ENCODE data around the gene HCN1. TPM values are rescaled to one million over a fixed set of nuclear protein-coding genes. Genes with fewer than 3 reads are reported as not detected.

Gene HCN1
- polyA plus RNA-seq, 2 of the 4 experiments (the other 2 are of a cell fraction): not detected

DNA sequence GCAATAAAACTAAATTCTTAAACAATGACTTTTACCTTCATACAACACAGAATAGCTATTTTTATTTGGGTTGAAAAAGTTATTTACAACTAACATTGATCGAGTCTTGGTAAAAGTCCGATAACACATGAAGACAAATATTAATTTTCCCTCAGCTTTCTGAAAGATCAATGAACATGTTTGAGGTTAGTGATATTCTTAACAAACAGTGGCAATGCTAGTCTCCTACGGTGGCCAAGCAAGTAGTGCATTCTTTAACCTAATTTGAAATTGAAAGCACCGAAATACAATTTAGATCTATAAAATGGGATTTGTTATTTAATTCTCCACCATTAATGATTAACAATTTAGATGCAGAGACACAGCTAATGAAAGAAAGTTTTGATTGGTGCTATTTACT, 435.1 kb downstream of the HCN1 start:
- H3K9me3 ChIP-seq: no peaks in the 10 kb centered on the region
- no peak overlapping the region for H3K27ac ChIP-seq
- TF ChIP-seq, protein P1, sequence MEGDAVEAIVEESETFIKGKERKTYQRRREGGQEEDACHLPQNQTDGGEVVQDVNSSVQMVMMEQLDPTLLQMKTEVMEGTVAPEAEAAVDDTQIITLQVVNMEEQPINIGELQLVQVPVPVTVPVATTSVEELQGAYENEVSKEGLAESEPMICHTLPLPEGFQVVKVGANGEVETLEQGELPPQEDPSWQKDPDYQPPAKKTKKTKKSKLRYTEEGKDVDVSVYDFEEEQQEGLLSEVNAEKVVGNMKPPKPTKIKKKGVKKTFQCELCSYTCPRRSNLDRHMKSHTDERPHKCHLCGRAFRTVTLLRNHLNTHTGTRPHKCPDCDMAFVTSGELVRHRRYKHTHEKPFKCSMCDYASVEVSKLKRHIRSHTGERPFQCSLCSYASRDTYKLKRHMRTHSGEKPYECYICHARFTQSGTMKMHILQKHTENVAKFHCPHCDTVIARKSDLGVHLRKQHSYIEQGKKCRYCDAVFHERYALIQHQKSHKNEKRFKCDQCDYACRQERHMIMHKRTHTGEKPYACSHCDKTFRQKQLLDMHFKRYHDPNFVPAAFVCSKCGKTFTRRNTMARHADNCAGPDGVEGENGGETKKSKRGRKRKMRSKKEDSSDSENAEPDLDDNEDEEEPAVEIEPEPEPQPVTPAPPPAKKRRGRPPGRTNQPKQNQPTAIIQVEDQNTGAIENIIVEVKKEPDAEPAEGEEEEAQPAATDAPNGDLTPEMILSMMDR (IDR thresholded peaks at IDR 0.05): no peak
- TF ChIP-seq NR3C1 (IDR thresholded peaks at IDR 0.05): no peak
- no peak for TF ChIP-seq BHLHE40 (IDR thresholded peaks at IDR 0.05; ENCODE audit: low read depth, low read length)
- no peak for TF ChIP-seq CHD2 (IDR thresholded peaks at IDR 0.05; ENCODE audit: low read length, partially characterized antibody)
- TF ChIP-seq KDM5A (IDR thresholded peaks at IDR 0.05): no peak
- no peak for TF ChIP-seq EHF (CRISPR knock-in tag; IDR thresholded peaks at IDR 0.05)
- TF ChIP-seq RARB (CRISPR knock-in tag; IDR thresholded peaks at IDR 0.05): no peak
- no peak for TF ChIP-seq ESRRA (IDR thresholded peaks at IDR 0.05; ENCODE audit: borderline replicate concordance, low read length)
- TF ChIP-seq, protein P2, sequence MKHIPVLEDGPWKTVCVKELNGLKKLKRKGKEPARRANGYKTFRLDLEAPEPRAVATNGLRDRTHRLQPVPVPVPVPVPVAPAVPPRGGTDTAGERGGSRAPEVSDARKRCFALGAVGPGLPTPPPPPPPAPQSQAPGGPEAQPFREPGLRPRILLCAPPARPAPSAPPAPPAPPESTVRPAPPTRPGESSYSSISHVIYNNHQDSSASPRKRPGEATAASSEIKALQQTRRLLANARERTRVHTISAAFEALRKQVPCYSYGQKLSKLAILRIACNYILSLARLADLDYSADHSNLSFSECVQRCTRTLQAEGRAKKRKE (CRISPR knock-in tag; IDR thresholded peaks at IDR 0.05; ENCODE audit: low read depth): no peak
- TF ChIP-seq PHF8 (IDR thresholded peaks at IDR 0.05; ENCODE audit: borderline replicate concordance, low read depth): no peak
- TF ChIP-seq CBX8 (IDR thresholded peaks at IDR 0.05): no peak
- TF ChIP-seq SREBF2 (IDR thresholded peaks at IDR 0.05): no peak
- TF ChIP-seq FOXS1 (CRISPR knock-in tag; IDR thresholded peaks at IDR 0.05): no peak
- no peak for TF ChIP-seq POLR2A (IDR thresholded peaks at IDR 0.05; ENCODE audit: low read length)
- ChIA-PET POLR2A (no interaction called here), CTCF (no interaction called here)
- no peaks in the 10 kb centered on the region for H3K4me1 ChIP-seq
- H3K4me3 ChIP-seq: no peak overlapping the region
- no peak for FAIRE-seq
- no peak for DNase-seq (ENCODE audit: low read depth in 1 of 2, low spot score in 1 of 2)
- no peak for ATAC-seq
- WGBS (ENCODE audit: missing lambda C conversion rate): 1% methylated on average over 4 of the region's 4 CpGs
- H3K4me2 ChIP-seq: no peak overlapping the region

DNA sequence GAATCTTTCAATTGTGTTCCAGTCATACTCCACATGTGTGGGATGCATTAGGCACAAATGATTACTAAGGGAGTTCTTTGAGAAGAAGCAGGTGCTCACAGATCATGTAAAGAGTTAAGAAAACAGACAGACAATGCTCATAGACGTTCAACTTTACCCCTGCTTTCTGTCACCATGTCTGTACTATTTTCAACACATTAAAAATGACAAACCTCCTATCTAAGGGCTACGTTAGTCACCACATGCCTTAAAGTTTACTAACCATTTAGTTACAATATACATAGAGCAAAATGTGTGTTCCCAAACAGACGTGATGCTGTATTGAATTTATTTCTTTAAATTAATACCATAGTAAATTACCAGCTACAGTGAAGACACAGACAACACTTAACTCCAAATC, 435.9 kb downstream of the HCN1 start:
- H3K4me1 ChIP-seq: no peaks in the 10 kb centered on the region
- H3K4me2 ChIP-seq: no peak overlapping the region
- ChIA-PET POLR2A (no interaction called here), CTCF (no interaction called here)
- H3K27ac ChIP-seq: no peak overlapping the region
- WGBS (ENCODE audit: missing lambda C conversion rate): 3% methylated on average over 3 of the region's 3 CpGs
- FAIRE-seq (no peak), ATAC-seq (no peak), DNase-seq (ENCODE audit: low read depth in 1 of 2, low spot score in 1 of 2) (no peak)
- no peak overlapping the region for H3K4me3 ChIP-seq
- no peak for TF ChIP-seq RFX5 (IDR thresholded peaks at IDR 0.05)
- no peak for TF ChIP-seq ZSCAN20 (CRISPR knock-in tag; IDR thresholded peaks at IDR 0.05)
- no peak for TF ChIP-seq EP300 (IDR thresholded peaks at IDR 0.05)
- TF ChIP-seq MYC (IDR thresholded peaks at IDR 0.05; ENCODE audit: borderline replicate concordance, low read length): no peak
- H3K9me3 ChIP-seq: no peaks in the 10 kb centered on the region

DNA sequence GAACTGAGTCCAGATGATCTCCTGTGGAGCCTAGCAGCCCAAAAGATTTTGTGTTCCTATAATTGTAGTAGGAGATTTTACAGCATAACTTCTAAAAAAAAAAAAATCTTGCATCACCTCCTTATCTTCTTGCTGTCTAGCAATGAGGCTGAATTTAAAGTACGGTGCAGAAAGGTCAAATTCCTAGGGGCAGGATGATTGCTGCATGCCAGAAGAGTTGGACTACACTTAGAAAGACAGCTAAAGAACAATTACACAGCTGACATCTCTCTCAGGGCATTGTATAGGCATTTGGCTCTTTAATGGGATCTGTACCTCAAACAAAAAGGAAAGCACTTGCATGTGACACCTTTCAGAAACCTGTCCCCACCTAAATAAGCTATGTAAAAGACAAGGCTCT, 443.2 kb downstream of the HCN1 start:
- H3K27ac ChIP-seq: no peak overlapping the region
- WGBS (ENCODE audit: missing lambda C conversion rate): 4% methylated on average over 1 of the region's 1 CpG
- H3K4me3 ChIP-seq: no peak overlapping the region
- no peaks in the 10 kb centered on the region; the same call in 2 of the 3 replicates for H3K9me3 ChIP-seq
- POLR2A ChIA-PET: no interaction called here
- H3K4me2 ChIP-seq: no peak overlapping the region
- DNase-seq (ENCODE audit: low read depth in 1 of 2, low spot score in 1 of 2): no peak
- H3K4me1 ChIP-seq: no peaks in the 10 kb centered on the region
- ATAC-seq: no peak
- no peak for FAIRE-seq
- CTCF ChIA-PET: no interaction called here
- no peak for TF ChIP-seq NPAS2 (CRISPR knock-in tag; IDR thresholded peaks at IDR 0.05; ENCODE audit: borderline replicate concordance)
- TF ChIP-seq ZSCAN20 (CRISPR knock-in tag; IDR thresholded peaks at IDR 0.05): no peak
- no peak for TF ChIP-seq HDAC2 (IDR thresholded peaks at IDR 0.05)
- TF ChIP-seq CBX8 (IDR thresholded peaks at IDR 0.05): no peak
- TF ChIP-seq, protein P3, sequence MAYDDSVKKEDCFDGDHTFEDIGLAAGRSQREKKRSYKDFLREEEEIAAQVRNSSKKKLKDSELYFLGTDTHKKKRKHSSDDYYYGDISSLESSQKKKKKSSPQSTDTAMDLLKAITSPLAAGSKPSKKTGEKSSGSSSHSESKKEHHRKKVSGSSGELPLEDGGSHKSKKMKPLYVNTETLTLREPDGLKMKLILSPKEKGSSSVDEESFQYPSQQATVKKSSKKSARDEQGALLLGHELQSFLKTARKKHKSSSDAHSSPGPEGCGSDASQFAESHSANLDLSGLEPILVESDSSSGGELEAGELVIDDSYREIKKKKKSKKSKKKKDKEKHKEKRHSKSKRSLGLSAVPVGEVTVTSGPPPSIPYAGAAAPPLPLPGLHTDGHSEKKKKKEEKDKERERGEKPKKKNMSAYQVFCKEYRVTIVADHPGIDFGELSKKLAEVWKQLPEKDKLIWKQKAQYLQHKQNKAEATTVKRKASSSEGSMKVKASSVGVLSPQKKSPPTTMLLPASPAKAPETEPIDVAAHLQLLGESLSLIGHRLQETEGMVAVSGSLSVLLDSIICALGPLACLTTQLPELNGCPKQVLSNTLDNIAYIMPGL (CRISPR knock-in tag; IDR thresholded peaks at IDR 0.05; ENCODE audit: borderline replicate concordance): no peak
- TF ChIP-seq RAD21 (conservative IDR thresholded peaks at IDR 0.05 in 1 of 2, IDR thresholded peaks at IDR 0.05 in 1 of 2): no peak
- no peak for TF ChIP-seq HOXA7 (CRISPR knock-in tag; IDR thresholded peaks at IDR 0.05)
- TF ChIP-seq HOXB13 (CRISPR knock-in tag; IDR thresholded peaks at IDR 0.05; ENCODE audit: low read depth): no peak
- TF ChIP-seq CHD4 (IDR thresholded peaks at IDR 0.05; ENCODE audit: borderline replicate concordance): no peak
- TF ChIP-seq FOXS1 (CRISPR knock-in tag; IDR thresholded peaks at IDR 0.05): no peak
- no peak for TF ChIP-seq HOXB5 (CRISPR knock-in tag; IDR thresholded peaks at IDR 0.05)
- TF ChIP-seq, protein P4, sequence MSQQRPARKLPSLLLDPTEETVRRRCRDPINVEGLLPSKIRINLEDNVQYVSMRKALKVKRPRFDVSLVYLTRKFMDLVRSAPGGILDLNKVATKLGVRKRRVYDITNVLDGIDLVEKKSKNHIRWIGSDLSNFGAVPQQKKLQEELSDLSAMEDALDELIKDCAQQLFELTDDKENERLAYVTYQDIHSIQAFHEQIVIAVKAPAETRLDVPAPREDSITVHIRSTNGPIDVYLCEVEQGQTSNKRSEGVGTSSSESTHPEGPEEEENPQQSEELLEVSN (IDR thresholded peaks at IDR 0.05; ENCODE audit: borderline replicate concordance, low read depth): no peak
- no peak for TF ChIP-seq ESRRA (IDR thresholded peaks at IDR 0.05; ENCODE audit: borderline replicate concordance, low read length)
- no peak for TF ChIP-seq FOSB (CRISPR knock-in tag; IDR thresholded peaks at IDR 0.05)
- no peak for TF ChIP-seq NFE2L2 (conservative IDR thresholded peaks at IDR 0.05; ENCODE audit: low read length)
- no peak for TF ChIP-seq RFX5 (IDR thresholded peaks at IDR 0.05)
- TF ChIP-seq EHMT2 (IDR thresholded peaks at IDR 0.05; ENCODE audit: low read depth): no peak
- no peak for TF ChIP-seq TFCP2L1 (CRISPR knock-in tag; IDR thresholded peaks at IDR 0.05)
- no peak for TF ChIP-seq POLR2A (IDR thresholded peaks at IDR 0.05; ENCODE audit: low read length)
- TF ChIP-seq, protein P5, sequence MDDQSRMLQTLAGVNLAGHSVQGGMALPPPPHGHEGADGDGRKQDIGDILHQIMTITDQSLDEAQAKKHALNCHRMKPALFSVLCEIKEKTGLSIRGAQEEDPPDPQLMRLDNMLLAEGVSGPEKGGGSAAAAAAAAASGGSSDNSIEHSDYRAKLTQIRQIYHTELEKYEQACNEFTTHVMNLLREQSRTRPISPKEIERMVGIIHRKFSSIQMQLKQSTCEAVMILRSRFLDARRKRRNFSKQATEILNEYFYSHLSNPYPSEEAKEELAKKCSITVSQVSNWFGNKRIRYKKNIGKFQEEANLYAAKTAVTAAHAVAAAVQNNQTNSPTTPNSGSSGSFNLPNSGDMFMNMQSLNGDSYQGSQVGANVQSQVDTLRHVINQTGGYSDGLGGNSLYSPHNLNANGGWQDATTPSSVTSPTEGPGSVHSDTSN (IDR thresholded peaks at IDR 0.05): no peak

All from A549 (cell line).